Karpas-422 (cell line): ENCODE measurements around the gene IQCF2. TPM values are rescaled to one million over a fixed set of nuclear protein-coding genes. Genes with fewer than 3 reads are reported as not detected.

Experiments
- DNase-seq: peaks from one replicate; pipeline ENCODE4 v3.0.0-alpha.2; 2015
- H2AFZ ChIP-seq: fragments of 200-600 bp; sonication (generic); 2 replicates; pipeline ENCODE4 v1.6.1; 2014; ENCODE audit warnings: antibody characterized with exemption, low read length, mixed read lengths
- H3K27ac ChIP-seq: fragments of 200-600 bp; sonication (generic); 2 replicates; pipeline ENCODE4 v1.5.1; 2014; ENCODE audit warnings: mild to moderate bottlenecking, low read length, moderate library complexity
- H3K27me3 ChIP-seq: fragments of 200-600 bp; sonication (generic); 2 replicates; pipeline ENCODE4 v1.6.1; 2014; ENCODE audit warnings: low read length, mixed read lengths
- H3K36me3 ChIP-seq: fragments of 200-600 bp; sonication (generic); 2 replicates; pipeline ENCODE4 v1.6.1; 2014; ENCODE audit warnings: low read length, mixed read lengths; ENCODE audit not compliant: insufficient read depth
- H3K4me1 ChIP-seq: fragments of 200-600 bp; sonication (generic); 2 replicates; pipeline ENCODE4 v1.6.1; 2014; ENCODE audit warnings: mild to moderate bottlenecking, low read length, mixed read lengths
- H3K4me2 ChIP-seq: fragments of 200-600 bp; sonication (generic); 2 replicates; pipeline ENCODE4 v1.6.1; 2014; ENCODE audit warnings: low read length, low read depth, mild to moderate bottlenecking; ENCODE audit not compliant: poor library complexity, severe bottlenecking
- H3K4me3 ChIP-seq: fragments of 200-600 bp; sonication (generic); 2 replicates; pipeline ENCODE4 v1.5.1; 2014; ENCODE audit warnings: mild to moderate bottlenecking, antibody characterized with exemption, low read length, mixed read lengths
- H3K79me2 ChIP-seq: fragments of 200-600 bp; sonication (generic); 2 replicates; pipeline ENCODE4 v1.6.1; 2014; ENCODE audit warnings: mild to moderate bottlenecking, low read length, mixed read lengths
- H3K9ac ChIP-seq: fragments of 200-600 bp; sonication (generic); 2 replicates; pipeline ENCODE4 v1.6.0; 2014; ENCODE audit warnings: low read length
- H3K9me2 ChIP-seq: fragments of 200-600 bp; sonication (generic), shearing (Covaris generic); replicated peaks from 2 replicates; pipeline ENCODE4 v1.6.0; 2014; ENCODE audit warnings: mild to moderate bottlenecking, low read length, moderate library complexity; ENCODE audit not compliant: insufficient read depth
- H3K9me3 ChIP-seq: fragments of 300-700, 200-600 bp; sonication (generic); 2 replicates; pipeline ENCODE4 v1.6.1; 2014; ENCODE audit warnings: low read length, mixed read lengths
- H4K20me1 ChIP-seq: fragments of 200-600 bp; sonication (generic); 2 replicates; pipeline ENCODE4 v1.6.1; 2014; ENCODE audit warnings: mild to moderate bottlenecking, antibody characterized with exemption, low read length, low read depth; ENCODE audit not compliant: insufficient read depth
- total RNA-seq: library from RNA; depleted of rRNA; stranded (reverse); fragments of >200 nt; shearing (Covaris generic); gene quantifications from 2 replicates; pipeline ENCODE4 v1.2.3, GENCODE V29; 2014; ENCODE audit warnings: low replicate concordance; rRNA removed

The IQCF2 gene
- not detected in 2 replicates for total RNA-seq

DNA sequence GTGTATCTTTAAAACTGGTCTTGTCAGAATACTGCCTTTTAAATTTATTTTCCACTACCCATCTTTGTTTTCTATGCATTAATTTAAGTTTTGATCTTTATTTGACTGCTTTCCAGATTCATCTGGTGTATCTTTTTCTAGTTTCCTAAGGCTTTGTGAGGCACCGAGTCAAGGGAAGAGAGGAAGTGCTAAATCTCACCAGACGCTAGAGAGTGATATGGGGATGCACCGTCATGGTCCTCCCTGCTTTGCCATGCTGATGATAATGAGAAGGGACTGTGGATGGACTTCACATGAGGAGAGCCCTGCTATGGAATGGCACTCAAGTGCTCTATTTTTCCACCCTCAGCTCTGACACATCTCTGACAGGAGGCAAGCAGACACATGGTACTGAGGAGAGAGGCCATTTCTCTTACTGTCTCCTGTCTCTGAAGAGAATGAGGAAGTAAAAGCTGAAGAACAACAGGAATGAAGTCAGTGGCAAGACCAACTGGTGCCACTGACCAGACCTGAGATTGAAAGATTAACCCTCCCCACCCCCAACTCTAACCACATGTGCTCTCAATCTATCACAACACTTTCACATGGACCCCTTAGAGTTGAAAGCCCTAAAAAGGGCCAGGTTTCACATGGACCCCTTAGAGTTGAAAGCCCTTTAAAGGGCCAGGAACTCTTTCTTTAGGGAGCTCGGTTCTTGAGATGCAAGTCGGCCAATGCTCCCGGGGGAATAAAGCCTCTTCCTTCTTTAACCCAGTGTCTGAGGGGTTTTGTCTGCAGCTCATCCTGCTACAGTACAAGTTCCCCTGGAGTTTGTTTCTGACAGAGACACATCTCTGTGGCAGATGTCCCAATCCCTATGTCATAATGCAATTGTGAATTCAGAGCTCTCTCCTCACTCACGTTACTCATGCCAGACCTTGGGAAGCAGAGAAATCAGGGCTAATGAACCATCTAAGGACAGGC lies at the start of gene IQCF2:
IQCF2 (plus strand) TSS at position 913 of the 963 bp plus-strand sequence. CDS start 52 bp downstream, outside the sequence.
- no peaks in the 10 kb centered on the region for H3K9me3 ChIP-seq
- H2AFZ ChIP-seq, result no peak within 1 kb of the TSS; the same call in 1 of the 2 replicates
- peak; percentile 48 for DNase-seq
- no peaks in the 10 kb centered on the region for H3K27me3 ChIP-seq
- no peaks in the 10 kb centered on the region for H4K20me1 ChIP-seq
- H3K9ac ChIP-seq, result no peak within 1 kb of the TSS
- no peaks in the 10 kb centered on the region for H3K79me2 ChIP-seq
- H3K4me2 ChIP-seq, result no peak within 1 kb of the TSS
- H3K9me2 ChIP-seq, result no peaks in the 10 kb centered on the region
- peaks cover 9% of the 10 kb centered on the region for H3K4me1 ChIP-seq
- H3K36me3 ChIP-seq, result no peaks in the 10 kb centered on the region
- no peak within 1 kb of the TSS for H3K4me3 ChIP-seq
- H3K27ac ChIP-seq, result no peak within 1 kb of the TSS

DNA sequence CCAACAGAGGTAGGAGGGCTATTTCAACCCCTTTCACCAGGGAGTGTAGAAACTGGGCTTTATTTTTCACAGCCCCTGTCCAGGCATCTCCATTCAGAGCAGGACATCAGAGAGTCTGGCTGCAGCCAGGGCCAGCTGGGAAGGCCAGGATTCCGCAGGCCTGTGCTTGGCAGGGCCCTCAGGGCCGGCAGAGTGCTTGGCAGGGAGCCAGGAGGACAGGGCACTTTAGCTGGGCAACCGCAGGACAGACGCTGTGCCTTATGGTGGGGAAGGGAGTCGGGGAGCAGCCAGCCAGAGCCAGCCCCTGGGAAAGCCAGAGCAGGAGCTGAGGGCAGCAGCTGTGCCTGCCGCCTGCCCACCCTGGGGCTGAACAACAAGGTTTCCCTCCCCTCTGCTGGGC lies 47.9 kb upstream of the IQCF2 start:
- no peak overlapping the region for H3K9ac ChIP-seq
- no peaks in the 10 kb centered on the region for H3K27me3 ChIP-seq
- no peak overlapping the region for H2AFZ ChIP-seq
- H3K27ac ChIP-seq, result no peak overlapping the region
- H3K36me3 ChIP-seq, result no peaks in the 10 kb centered on the region
- H3K9me2 ChIP-seq, result no peaks in the 10 kb centered on the region
- DNase-seq, result no peak
- H3K4me2 ChIP-seq, result no peak overlapping the region
- no peaks in the 10 kb centered on the region for H4K20me1 ChIP-seq
- no peaks in the 10 kb centered on the region for H3K79me2 ChIP-seq
- H3K4me1 ChIP-seq, result no peaks in the 10 kb centered on the region
- no peaks in the 10 kb centered on the region for H3K9me3 ChIP-seq
- H3K4me3 ChIP-seq, result no peak overlapping the region

DNA sequence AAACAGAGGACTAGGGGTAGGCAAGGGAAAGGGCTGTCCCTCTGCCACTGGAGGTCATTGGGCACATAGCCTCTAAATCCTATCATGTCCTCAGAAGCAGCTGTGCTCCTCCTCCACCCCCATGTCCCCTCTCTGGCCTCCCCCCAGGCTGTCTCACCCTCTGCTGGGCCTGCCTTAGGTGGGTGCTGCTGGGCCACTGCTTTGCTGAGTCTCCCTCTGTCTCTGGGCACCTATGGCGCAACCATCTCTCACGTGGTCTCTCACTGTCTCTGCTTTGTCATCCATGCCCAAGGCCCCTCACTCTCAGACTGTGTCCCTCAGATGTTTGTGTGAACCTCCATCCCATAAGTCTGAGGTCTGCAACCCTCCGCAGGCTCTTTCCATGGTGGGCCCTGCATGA lies 47.4 kb upstream of the IQCF2 start:
- H3K9me2 ChIP-seq, result no peaks in the 10 kb centered on the region
- no peaks in the 10 kb centered on the region for H3K4me1 ChIP-seq
- no peaks in the 10 kb centered on the region for H3K27me3 ChIP-seq
- H3K27ac ChIP-seq, result no peak overlapping the region
- no peaks in the 10 kb centered on the region for H3K9me3 ChIP-seq
- H2AFZ ChIP-seq, result no peak overlapping the region
- H3K4me2 ChIP-seq, result no peak overlapping the region
- no peak for DNase-seq
- no peaks in the 10 kb centered on the region for H3K79me2 ChIP-seq
- H4K20me1 ChIP-seq, result no peaks in the 10 kb centered on the region
- no peak overlapping the region for H3K4me3 ChIP-seq
- no peak overlapping the region for H3K9ac ChIP-seq
- H3K36me3 ChIP-seq, result no peaks in the 10 kb centered on the region

DNA sequence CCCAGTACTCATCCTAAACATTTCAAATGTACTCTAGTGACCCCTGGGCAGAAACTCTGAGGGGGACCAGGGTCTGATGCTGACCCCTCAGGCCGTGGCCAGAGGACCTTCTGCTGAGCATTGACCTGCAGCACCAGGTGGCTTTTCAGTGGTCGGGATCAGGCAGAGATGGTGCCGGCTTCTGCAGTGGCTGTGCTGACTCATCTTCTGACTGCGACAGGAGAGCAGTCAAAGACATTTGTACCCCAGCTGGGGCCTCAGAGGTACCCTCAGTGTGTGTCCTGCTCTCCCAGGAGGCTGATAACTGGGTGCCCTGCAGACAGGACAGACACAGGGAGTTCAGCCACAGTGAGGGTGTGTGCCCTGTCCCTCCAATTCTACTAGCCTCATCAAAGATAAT lies 45.8 kb upstream of the IQCF2 start:
- H3K9me3 ChIP-seq, result no peaks in the 10 kb centered on the region
- H2AFZ ChIP-seq, result no peak overlapping the region
- no peak overlapping the region for H3K27ac ChIP-seq
- no peak overlapping the region for H3K4me2 ChIP-seq
- no peaks in the 10 kb centered on the region for H3K36me3 ChIP-seq
- no peaks in the 10 kb centered on the region for H4K20me1 ChIP-seq
- no peaks in the 10 kb centered on the region for H3K9me2 ChIP-seq
- no peaks in the 10 kb centered on the region for H3K79me2 ChIP-seq
- H3K4me3 ChIP-seq, result no peak overlapping the region
- no peak overlapping the region for H3K9ac ChIP-seq
- no peaks in the 10 kb centered on the region for H3K4me1 ChIP-seq
- no peak for DNase-seq
- H3K27me3 ChIP-seq, result no peaks in the 10 kb centered on the region

DNA sequence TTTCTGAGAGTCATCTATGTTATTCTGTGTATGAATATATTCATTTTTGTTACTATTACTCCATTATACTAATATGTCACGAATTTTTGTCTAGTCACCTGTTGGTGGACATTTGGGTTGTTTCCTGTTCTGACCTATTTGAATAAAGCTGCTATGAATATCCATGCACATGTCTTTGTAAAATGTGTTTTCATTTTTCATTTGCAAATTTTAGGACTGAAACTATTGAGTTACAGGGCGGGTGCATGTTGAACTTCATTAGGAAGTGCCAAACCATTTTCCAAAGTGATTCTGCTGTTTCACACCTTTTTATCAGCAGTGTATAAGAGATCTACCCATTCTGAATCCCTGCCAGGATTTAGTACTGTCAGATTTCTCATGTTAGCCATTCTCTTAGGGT lies 44.7 kb upstream of the IQCF2 start:
- Histone ChIP-seq H3K4me3 (no peak overlapping the region), H4K20me1 (no peaks in the 10 kb centered on the region), H3K4me2 (no peak overlapping the region), H3K36me3 (no peaks in the 10 kb centered on the region), H2AFZ (no peak overlapping the region), H3K9me2 (no peaks in the 10 kb centered on the region), H3K79me2 (no peaks in the 10 kb centered on the region), H3K4me1 (no peaks in the 10 kb centered on the region), H3K9ac (no peak overlapping the region), H3K27ac (no peak overlapping the region), H3K9me3 (no peaks in the 10 kb centered on the region), H3K27me3 (no peaks in the 10 kb centered on the region)
- no peak for DNase-seq

DNA sequence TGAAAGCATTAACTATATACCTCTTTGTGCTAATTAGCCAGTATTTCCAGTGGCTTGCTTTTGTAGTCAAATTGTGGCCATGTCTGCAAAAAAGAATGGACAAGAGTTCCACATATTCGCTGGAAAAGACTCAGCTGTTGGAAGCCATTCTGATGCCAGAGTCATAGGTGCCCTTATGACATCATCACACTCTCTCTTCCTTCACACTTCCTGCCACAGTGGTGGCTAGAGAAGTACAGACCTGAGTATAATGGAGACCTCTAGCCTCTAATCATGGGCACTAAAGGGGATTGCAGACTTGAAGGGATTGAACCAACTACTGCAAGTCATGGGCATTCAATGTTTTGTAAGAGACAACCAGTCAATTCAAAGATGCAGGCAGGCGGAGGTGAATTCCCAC lies 44.0 kb upstream of the IQCF2 start:
- Histone ChIP-seq H3K4me1 (no peaks in the 10 kb centered on the region), H3K36me3 (no peaks in the 10 kb centered on the region), H3K4me3 (no peak overlapping the region), H4K20me1 (no peaks in the 10 kb centered on the region), H3K27ac (no peak overlapping the region), H3K9ac (no peak overlapping the region), H3K9me3 (no peaks in the 10 kb centered on the region), H3K27me3 (no peaks in the 10 kb centered on the region), H2AFZ (no peak overlapping the region), H3K79me2 (no peaks in the 10 kb centered on the region), H3K9me2 (no peaks in the 10 kb centered on the region), H3K4me2 (no peak overlapping the region)
- no peak for DNase-seq

DNA sequence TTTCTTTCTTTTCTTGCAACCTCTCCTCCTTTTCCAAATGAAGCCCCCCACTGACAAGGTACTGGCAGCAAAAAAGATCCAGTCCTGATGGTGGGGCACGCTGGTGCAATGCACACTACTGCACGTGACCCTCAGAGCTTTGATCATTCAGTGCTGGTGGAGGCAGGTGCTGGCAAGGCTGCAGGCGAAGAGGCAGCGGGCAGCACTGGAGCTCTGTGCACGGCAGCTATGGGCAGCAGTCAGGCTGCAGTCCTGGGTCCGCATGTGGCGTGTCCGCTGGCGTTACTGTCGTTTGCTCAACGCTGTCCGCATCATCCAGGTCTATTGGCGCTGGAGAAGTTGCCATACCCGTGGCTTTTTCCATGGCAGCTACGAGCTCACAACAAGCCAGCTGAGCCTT lies 42.3 kb upstream of the IQCF2 start:
- no peak overlapping the region for H2AFZ ChIP-seq
- no peaks in the 10 kb centered on the region for H3K9me3 ChIP-seq
- no peaks in the 10 kb centered on the region for H3K27me3 ChIP-seq
- H4K20me1 ChIP-seq, result no peaks in the 10 kb centered on the region
- no peak overlapping the region for H3K27ac ChIP-seq
- H3K4me1 ChIP-seq, result no peaks in the 10 kb centered on the region
- H3K4me2 ChIP-seq, result no peak overlapping the region
- H3K9ac ChIP-seq, result no peak overlapping the region
- no peaks in the 10 kb centered on the region for H3K79me2 ChIP-seq
- H3K36me3 ChIP-seq, result no peaks in the 10 kb centered on the region
- H3K9me2 ChIP-seq, result no peaks in the 10 kb centered on the region
- H3K4me3 ChIP-seq, result no peak overlapping the region
- no peak for DNase-seq

DNA sequence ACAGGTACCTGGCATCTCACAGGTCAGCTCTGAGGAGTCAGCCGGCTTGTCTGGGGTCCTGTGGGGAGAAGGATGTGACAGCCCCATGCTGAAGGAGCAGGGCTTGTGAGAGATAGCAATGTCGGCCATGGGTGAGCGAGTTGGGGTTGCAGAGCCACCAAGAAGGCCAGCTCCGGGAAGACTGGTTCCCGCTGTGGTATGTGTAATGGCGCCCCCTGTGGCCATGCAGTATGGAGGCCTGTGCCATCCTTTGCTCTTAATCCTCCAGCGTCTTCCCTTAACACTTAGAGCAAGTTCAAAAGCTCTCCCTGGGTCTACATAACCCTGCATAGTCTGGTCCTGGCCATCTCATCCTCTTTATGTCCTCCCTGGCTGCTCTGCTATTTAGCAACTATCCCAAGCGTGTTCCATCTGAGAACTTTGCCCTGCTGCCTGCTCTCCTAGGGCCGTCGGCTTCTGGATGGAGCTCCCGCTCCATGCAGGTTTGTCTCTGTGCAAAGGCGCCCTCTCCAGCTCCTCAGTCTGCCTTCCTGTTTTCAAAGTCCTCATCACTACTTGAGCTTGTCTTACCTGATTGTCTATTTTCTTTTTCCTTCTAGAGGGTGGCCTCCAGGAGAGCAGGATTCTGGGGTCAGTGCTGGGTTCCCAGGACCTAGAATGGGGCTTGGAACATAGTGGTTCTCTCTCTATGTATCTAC lies 41.6 kb upstream of the IQCF2 start:
- Histone ChIP-seq H3K9me2 (no peaks in the 10 kb centered on the region), H3K4me3 (no peak overlapping the region), H2AFZ (no peak overlapping the region), H3K9ac (no peak overlapping the region), H3K79me2 (no peaks in the 10 kb centered on the region), H3K27me3 (no peaks in the 10 kb centered on the region), H3K27ac (no peak overlapping the region), H3K9me3 (no peaks in the 10 kb centered on the region), H3K36me3 (no peaks in the 10 kb centered on the region), H4K20me1 (no peaks in the 10 kb centered on the region), H3K4me1 (no peaks in the 10 kb centered on the region), H3K4me2 (no peak overlapping the region)
- DNase-seq, result peak; percentile 81
